ENCODE measurements around the gene NUPR2.
"Not testable (repeated sequence)": the region's sequence is repeated elsewhere in the genome, so short reads cannot be mapped to it uniquely, and the experiment has no call there.

Gene NUPR2

DNA sequence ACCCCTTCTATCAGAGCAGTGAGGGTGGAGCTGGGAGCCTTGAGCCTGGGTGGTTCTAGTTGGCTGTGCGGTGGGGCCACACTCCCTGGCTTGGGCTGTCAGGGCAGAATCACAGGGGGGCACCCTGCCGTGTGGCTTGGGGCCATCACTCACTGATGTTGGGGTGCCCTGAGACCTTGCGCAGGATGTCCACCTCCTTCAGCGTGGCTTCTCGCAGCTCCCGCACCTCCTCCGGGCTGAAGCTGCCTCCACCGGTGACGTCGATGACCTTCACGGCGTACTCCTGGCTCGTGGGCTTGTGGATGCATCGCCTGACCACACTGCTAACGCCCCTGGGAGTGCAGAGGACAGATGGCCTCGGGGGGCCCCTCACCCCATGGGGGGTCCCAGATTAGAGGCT, 28.8 kb downstream of the NUPR2 start:
- no peak overlapping the region for H3K27ac ChIP-seq
- DNase-seq (ENCODE audit: low read depth, low spot score), result no peak

DNA sequence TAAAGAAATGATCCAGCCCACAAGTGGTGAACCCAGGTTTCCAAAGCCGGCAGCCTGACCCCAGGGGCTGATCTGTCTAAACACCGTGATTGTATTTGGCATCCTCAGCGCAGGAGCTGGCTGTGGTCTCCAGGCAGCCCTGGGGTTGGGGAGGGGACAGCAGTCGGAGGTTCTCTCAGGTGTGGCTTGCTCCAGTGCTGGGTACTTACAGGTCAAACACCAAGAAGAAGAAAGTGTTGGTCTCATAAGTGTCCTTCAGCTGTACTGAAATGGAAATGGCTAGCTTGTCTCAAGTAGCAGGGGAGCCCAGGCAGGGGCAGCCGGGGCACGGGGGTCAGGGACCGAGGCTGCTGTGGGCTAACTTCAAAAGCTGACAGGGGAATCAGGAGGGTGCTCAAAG, 29.5 kb downstream of the NUPR2 start:
- DNase-seq (ENCODE audit: low read depth, low spot score), result no peak
- no peak overlapping the region for H3K27ac ChIP-seq

GRCh38 chr7:56083150-56083785, 32.9 kb downstream of the NUPR2 start:
- no peak for DNase-seq (ENCODE audit: low read depth, low spot score)
- H3K27ac ChIP-seq, result no peak overlapping the region

DNA sequence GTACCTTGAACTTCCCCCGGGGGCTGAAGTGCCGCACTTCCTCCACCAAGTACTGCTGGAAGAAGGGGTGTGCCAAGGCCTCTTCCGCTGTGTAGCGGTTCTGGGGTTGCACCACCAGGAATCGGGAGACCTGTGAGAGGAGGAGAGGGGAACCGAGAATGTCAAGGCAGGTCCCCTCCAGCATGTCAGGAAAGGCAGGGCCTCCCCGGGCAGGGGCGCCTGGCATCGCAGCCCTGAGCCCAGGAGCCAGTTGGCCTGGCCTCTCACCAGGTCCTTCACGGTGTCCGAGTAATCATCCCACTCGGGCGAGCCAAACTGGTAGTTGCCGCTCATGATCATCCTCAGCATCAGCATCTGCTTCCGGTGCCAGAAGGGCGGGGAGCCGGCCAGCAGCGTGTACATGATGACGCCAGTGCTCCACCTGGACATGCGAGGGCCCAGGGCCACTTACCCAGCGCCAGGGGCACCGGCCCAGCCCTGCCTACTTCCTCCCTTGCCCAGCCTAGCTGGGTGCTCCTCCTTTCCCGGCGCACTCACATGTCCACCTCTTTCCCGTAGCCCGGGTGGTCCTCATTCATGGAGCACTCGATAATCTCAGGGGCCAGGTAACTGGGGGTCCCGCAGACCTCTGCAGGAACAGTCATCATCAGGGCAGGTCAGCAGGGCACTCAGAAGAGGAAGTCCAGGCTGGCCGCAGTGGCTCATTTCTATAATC, 34.4 kb downstream of the NUPR2 start:
- no peak for DNase-seq (ENCODE audit: low read depth, low spot score)
- no peak overlapping the region for H3K27ac ChIP-seq

GRCh38 chr7:56080726-56081435, 35.3 kb downstream of the NUPR2 start:
- not testable (repeated sequence) for H3K27ac ChIP-seq; DNase-seq (ENCODE audit: low read depth, low spot score)

DNA sequence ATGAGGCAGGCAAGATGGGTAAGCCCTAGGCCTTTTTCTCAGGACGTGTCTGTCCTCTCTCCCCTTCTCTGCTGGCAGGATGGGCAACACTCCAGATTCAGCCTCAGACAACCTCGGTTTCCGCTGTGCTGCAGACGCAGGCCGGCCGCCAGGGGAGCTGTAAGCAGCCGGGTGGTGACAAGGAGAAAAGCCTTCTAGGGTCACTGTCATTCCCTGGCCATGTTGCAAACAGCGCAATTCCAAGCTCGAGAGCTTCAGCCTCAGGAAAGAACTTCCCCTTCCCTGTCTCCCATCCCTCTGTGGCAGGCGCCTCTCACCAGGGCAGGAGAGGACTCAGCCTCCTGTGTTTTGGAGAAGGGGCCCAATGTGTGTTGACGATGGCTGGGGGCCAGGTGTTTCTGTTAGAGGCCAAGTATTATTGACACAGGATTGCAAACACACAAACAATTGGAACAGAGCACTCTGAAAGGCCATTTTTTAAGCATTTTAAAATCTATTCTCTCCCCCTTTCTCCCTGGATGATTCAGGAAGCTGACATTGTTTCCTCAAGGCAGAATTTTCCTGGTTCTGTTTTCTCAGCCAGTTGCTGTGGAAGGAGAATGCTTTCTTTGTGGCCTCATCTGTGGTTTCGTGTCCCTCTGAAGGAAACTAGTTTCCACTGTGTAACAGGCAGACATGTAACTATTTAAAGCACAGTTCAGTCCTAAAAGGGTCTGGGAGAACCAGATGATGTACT, 36.6 kb downstream of the NUPR2 start:
- no peak overlapping the region for H3K27ac ChIP-seq
- no peak for DNase-seq (ENCODE audit: low read depth, low spot score)

DNA sequence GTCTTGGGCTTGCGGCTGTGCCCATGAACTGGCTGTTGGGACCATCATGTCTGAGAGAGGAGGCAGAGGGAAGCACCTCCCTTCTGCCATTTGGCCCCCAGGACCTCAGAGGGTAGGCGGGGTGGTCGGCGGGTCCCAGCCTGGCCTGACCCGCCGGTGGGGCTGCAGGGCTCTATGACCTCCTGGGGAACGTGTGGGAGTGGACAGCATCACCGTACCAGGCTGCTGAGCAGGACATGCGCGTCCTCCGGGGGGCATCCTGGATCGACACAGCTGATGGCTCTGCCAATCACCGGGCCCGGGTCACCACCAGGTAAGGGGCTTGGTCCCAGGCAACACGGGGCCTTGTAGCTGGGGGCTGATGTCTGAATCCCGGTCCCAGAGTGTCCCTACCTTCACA, 38.0 kb downstream of the NUPR2 start:
- DNase-seq (ENCODE audit: low read depth, low spot score), result no peak
- no peak overlapping the region for H3K27ac ChIP-seq

- no peak overlapping the region for H3K27ac ChIP-seq
- DNase-seq (ENCODE audit: low read depth, low spot score), result no peak
Measured at GRCh38 chr7:56077681-56078080, 38.5 kb downstream of the NUPR2 start.

DNA sequence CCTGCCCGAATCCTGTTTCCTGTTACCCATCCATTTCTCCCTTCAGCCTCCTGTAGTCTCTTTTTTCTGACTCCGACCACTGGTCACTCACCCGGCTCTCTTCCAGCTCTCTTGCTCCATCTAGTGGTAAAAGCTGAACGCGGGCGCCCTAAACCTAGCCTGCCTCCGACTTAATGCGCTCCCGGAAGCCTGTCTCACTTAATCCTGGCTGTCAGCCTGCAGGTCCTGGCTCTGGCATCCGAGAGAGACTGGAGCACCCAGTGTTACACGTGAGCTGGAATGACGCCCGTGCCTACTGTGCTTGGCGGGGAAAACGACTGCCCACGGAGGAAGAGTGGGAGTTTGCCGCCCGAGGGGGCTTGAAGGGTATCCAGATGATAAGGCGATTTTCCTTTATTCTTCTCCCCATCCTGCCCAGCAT, 41.8 kb downstream of the NUPR2 start:
- no peak overlapping the region for H3K27ac ChIP-seq
- no peak for DNase-seq (ENCODE audit: low read depth, low spot score)

- not testable (repeated sequence) for H3K27ac ChIP-seq; DNase-seq (ENCODE audit: low read depth, low spot score)
Measured at GRCh38 chr7:56066376-56066775, 49.8 kb downstream of the NUPR2 start.

Data from epithelial cell of prostate (primary cell).